Occipital lobe (tissue), 2 donors: ENCODE results near the gene FGF19. TPM values are rescaled to one million over a fixed set of nuclear protein-coding genes. Genes with fewer than 3 reads are reported as not detected.

ENCODE experiments used
- DNase-seq: peaks from one replicate; lab custom pipeline; 2025; lab: John Stamatoyannopoulos, UW
- total RNA-seq: library from RNA; depleted of rRNA; stranded (reverse); fragments of >200 nt; gene quantifications from one replicate; pipeline ENCODE4 v1.2.3, GENCODE V29; 2014

FGF19 gene
- total RNA-seq, 1 donor from 2014 or later: not detected

DNA sequence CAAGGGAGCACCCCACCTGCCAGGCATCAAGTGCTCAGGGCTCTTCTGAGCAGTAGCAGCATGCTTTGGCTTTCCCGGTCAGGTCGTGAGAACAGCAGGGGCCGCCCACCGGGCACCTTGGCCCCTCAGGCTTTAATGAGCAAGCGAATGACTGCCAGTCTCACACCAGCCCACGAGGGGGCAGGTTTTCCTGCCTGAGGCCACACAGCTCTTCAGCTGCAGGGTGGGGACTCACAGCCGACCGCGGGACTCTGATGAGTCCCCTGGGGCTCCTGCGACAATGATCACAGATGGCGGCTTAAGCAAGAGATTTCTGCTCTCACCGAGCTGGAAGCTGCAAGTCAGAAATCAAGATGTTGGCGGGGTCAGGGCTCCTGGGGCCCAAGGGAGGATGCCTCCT lies 14.3 kb upstream of the FGF19 start:
- no peak for DNase-seq

DNA sequence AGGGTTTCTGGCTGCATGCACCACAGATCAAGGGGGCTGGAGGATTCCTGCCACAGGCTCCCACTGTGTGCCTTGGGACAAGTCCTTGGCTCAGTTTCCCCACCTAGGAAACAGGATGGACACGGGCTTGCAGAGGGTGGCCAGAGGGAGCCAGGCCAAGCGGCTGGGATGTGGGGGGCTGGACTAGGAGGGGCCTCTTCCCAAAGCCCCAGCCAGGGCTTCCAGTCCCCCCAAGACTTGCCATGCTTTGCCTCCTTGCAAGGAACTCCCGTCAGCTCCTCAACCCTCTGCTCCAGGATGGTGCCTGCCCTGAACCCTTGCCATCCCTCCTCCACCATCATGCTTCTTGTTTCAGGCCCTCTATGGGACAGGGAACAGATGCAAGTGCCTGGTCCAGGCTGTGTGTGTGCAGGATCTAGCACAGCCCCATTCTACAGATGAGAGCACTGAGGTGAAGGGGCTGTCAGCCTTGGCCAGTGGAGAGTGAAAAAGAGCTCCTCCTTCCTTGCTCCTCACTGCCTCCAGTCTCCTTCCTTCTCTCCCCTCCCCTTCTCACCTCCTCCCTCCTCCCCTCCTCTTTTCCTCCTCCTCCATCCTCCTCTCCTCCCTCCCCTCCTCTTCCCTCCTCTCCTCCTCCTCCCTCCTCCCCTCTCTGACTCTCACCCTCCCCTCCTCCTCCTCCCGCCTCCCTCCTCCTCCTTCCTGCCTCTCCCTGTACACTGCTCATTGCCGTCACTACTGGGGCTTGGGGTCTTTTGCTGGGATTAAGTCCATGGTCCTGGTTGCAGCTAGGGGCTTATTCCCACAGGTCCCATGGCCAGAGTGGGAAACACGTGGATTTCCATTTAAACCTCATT lies 13.3 kb upstream of the FGF19 start:
- no peak for DNase-seq

DNA sequence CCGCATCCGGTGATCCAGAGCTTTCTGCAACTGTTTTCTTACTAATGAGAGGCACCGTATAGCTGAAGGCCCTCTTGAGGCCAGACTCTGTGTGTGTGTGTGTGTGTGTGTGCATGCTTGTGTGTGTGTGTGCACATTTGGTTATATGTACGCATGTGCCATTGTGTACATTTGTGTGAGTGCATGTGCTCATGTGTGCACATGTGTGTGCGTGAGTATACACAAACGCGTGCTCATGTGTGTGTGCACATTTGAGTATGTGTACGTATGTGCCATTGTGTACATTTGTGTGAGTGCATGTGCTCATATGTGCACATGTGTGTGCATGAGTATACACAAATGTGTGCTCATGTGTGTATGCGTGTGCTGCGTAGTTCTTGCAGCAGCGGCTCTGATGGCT lies 12.3 kb upstream of the FGF19 start:
- no peak for DNase-seq

DNA sequence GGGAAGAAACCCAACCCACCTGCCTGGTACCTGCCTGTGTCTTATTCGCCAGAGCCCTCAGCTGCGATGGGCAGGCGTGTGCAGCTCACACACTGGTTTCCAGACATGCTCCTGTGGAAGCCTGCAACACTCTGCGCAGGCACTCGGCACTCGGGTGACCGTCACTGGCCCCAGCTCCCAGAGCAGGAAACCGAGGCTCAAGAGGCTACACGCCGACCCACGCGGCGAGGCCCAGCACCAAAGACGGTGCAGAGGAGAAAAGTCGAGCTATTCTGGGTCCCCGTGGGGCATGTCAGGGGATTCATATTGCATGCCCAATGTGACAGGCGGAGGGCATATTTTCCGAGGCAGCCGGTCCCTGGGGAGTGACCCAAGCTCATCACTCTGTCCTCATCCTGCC lies 11.6 kb upstream of the FGF19 start:
- no peak for DNase-seq

DNA sequence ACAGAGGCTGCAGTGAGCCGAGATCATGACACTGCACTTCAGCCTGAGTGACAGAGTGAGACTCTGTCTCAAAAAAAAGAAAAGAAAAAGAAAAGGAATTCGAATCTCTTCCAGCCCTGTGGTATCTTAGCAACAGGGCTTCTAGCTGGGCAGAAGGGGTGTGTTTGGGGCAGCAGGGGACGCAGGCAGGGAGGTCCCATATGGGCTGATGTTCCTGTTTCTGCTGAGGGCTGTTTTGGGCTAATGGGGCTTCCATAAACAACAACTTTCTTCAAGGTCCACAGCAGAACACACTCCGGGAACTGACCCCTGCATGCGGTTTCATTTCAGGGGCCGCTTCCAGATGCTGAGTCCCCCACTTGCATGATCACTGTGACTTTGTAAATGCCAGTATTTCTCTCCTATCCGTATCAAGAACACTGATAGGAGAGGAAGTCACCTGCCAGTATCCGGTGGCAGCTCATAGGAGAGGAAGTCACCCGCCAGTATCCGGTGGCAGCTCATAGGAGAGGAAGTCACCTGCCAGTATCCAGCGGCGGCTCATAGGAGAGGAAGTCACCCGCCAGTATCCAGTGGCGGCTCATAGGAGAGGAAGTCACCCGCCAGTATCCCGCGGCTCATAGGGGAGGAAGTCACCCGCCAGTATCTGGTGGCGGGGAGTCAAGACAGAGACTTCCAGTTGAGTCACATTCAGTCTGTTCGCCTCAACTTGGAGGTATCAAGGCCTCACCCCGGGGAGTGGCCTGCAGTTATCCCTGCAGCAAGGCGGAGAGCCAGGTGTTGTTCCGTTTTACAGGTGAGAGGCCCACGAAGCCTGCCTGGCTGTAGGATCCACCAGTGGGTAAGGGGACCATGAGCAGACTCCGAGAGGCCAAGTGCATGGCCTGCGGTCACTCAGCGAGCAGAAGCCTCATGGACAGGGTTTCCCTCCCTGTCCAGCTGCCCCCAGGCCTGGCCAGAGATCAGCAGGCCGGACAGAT lies 8.3 kb upstream of the FGF19 start:
- DNase-seq: no peak

DNA sequence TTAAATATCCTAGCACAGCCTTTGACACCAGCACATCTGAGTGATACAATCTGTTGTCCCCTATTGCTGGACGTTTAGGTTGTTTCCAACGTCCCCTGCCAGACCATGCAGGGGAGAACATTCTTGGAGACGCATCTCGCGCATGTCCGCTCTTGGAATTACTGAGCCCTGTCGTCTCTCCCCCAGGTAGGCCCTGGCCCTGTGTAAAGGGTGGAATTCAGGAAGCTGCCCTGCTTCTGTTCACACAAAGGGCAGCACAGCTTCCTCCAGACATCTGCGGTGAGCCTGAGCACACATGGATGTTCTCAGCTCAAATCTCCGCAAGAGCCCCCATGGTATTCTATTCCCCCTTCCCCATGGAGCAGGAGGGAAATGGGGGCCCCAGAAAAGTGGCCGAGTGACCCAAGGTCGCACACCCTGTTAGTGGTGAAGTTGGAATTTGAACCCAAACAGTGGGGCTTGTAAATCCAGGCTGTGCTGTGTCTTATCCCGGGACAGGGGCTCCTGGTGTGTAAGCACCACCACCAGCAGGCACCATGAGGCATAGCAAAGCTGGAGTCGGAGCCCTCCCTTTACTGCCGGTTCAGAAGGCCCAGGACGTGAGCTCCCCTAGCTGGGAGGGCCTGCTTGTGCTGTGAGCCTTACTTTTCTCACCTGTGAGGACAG lies 5.0 kb upstream of the FGF19 start:
- DNase-seq: no peak

DNA sequence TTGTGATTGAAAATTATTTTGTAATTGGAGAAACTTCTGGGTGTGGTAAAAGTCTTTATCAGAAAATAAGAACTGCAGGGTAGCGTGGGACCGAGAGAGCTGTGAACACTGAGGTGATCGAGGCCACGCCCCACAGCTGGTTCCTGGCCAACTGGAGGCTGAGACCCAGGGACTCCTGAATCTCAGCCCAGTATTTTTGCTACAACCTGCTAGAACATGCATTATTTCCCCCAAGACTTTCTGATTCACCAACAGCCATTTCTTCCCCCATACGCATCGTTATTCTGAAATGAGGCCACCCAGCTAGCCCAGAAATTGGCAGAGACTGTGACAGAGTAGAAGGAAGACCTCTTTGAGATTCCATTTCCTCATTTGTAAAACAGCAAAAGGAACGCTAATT lies 3.4 kb upstream of the FGF19 start:
- no peak for DNase-seq

DNA sequence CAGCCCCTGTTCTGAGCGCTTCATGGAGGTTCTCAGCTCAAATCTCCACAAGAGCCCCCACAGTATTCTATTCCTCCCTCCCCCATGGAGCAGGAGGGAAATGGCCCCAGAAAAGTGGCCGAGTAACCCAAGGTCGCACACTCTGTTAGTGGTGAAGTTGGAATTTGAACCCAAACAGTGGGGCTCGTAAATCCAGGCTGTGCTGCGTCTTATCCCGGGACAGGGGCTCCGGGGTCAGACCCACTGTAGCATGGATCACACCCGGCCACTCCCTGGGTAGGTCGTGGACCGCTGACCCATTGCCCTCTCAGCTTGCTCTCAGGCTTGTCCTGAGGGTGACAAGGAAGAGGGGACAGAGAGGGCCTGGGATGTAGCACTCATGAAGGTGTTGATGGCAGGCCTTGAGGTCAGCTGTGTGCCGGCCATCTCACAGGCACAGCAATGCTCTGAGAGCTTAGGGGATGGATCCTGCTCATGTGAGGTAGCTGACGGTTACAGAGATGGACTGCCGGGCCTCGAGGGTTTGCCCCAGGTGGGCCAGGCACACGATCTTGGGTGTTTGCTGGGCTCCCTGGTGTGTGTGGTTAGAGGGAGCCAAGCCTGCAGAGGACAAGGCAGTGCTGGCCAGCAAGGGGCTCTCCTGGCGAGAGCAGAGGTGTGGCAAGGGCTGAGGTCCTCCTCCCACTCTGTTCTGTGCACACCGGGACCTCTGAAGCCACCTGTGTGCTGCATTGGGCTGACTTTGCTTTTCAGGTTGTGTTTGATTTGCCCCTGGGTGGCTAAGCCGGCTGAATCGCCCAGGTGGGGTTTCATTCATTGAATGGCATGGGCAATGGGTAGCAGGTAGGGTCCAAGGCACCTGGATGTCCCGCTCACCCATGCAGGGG lies 2.3 kb upstream of the FGF19 start:
- DNase-seq: no peak

DNA sequence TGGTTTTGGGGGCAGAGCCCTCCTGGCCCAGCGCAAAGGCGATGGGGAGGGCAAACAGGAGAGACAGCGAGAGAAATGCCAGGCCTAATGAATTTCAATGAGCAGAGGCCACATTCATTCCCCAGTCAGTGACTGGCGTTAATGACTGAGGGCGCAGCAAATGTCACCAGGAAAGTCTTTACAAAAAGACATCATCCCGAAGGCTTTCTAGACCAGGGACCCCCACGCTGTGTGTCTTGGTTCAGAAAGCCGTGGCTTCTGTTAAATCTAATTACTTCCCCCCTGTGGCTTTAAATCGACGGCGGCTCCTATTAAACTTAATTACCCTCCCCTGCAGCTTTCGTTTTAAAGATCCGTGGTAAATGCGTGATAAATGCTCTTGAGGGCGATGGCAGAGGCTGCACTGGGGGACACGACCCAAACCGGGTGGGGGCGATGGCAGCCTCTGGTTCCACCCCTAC lies 1.6 kb upstream of the FGF19 start:
- DNase-seq: no peak

DNA sequence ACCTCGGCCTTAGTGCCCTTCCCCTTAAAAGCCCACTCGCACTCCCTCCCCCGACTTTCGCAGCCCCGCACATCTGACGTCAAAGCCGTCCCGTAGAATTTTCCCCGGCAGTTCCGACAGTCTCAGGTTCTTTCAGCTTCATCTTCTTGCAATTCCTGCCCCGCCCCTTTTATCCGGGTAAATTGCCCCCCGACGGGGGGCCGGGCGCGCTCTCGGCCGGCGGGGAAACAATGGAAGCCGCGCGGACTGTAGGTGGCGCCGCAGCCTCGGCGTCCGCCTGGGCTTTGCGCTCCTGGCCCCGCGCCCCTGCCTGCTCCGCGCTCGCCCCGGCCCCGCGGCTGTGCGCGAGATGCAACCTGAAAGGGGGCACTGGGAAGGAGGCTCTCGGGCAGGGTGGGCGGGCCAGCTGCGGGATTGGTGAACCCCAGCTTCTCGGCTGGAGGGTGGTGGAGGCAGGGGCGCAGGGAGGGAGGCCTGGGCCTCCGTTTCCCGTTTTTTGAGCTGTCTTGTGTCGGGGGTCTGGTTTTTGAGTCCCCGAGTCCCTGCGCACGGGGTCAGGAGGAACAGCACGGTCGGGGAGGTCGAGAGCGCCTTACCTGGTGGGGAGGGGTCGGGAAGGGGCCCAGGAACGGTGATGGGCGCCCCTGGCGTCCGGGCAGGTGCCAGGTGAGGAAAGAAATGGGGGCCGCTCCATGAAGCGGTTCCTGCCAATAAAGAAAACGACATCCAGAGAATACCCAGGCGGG lies 859 bp upstream of the FGF19 start:
- no peak for DNase-seq

DNA sequence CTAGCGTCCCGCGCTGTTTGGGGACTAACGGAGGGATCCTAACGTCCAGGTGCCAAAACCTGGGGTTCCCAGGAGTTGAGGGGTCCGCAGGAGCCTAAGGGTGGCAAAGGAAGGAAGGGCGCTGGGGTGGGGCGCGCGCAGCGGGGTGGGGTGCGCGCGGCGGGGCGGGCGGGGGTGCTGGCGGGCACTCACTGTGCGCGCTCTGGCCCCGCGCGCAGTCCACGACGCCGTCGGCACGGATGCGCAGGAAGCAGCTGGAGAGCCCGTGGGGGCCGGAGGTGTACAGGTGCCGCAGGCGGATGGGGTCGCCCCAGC lies 412 bp downstream of the FGF19 start:
- DNase-seq: no peak

DNA sequence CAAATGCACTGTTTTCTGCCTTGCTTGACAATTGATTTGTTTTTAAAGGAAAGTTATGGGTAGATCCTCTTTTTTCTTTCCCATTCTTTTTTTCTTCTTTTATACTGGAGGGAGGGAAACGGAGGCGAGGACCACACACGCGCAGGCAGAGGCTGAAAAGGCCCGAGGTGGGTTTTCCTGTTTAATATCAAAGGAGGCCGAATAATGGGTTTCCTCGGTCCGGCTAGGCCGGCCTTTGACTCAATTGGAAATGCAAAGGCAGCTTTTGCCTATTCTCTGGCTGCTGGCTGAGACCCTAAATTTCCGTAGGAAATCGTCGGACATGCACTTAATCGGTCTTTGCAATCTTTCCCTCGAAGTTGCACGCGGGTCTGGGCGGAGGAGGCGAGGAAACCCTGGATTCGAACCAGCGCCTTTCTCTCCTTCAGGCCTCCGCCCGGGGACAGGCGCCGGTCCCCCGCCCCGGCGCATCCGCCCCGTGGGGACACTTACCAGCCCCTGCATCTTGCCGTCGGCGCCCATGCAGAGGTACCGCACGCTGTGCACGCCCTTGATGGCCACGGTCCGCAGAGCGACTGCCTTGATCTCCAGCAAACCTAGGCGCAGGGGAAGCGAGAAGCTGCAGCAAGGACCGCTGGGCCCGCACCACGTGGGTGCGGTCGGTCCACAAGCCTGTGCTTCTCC lies 911 bp downstream of the FGF19 start:
- DNase-seq: no peak

DNA sequence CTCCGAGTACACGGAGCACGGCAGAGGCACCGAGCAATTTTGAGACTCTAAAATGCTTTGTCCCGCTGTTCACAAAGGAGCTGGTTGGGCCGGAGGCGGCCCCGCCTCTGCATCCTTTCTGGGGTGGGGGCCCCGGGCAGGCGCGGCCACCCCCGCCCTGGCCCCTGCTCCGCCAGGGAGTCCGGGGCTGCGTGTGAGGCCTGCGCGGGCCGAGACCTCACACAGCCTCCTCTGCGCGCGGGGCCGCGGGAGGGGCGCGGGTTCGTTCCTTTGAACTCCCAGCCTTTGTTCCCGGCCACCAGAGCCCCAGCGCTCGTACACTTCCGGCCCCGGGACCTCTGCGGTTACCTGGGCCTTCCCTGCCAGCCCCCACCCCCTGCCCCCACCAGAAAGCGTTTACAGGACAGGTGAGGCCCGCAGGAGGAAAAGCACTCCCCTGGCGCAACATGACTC lies 1.6 kb downstream of the FGF19 start:
- no peak for DNase-seq

DNA sequence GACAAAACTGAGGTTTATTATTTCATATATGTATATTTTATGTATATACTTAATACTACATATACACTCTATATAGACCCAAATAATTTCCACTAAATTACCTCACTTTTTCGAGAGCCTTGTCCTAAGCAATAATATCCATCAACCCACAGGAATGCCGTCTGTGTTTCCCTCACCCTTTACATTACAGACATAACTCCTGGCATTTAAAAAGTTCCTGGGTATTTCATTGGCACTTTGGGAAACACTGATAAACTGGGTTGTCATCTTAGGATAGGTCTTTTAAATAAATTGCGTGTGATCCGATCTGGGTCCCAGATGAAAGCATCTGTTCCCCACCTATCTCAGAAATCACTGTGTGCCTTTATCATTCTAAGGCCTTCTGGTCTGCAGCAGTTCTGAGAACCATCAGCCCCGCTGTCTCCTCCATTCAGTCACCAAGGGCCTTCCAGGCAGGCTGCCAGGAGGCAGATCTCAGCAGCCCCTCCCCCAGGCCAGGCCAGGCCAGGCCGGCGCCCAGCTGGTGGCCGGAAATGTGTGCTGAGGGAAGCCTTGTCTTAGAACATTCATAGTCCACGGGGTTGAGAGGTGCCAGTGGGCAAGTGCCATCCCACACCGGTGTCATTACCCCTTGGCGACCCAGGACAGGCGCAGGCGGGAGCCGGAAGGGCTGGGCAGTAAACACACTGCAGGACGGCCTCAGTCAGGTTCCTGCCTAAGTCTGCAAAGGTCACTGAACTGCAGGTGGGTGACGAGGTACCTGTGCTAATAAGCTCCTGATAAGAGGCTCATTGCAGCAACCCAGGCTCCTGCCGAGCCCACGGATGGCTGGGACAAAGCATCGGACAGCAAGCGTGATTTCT lies 3.3 kb downstream of the FGF19 start:
- DNase-seq: peak; percentile 27

DNA sequence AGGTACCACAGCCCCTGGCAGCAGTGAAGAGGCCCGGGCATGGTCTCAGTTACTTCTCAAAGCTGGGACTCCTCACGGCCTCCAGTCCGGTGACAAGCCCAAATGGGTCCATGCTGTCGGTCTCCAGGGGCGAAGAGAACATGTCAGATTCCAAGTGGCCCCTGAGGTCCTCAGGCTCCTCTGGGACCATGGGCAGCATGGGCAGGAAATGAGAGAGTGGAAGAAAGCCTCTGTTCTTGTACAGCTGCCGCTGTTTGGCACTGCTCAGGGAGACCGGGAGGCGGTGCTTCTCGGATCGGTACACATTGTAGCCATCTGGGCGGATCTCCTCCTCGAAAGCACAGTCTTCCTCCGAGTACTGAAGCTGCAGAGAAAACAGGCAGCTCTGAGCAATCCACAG lies 4.6 kb downstream of the FGF19 start:
- no peak for DNase-seq

DNA sequence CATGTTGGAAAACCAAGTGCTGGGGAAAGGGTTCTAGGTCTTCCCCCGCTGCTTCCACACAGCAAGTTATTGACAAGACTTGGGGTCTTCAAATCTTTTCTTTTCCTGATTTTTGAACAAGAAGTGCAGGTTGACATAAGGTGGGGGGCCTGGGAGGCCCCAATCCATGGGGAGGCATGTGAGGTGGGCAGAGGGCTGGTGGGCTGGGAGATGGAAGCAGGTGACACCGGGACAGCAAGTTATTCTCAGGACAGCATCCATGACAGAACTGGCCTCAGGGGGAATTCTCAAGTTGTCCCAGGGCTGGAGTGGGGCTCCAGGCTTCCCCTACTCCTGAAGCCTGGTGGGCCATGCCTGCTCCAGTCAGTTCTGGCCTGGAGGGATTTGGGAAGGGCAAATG lies 5.5 kb downstream of the FGF19 start:
- DNase-seq: no peak

DNA sequence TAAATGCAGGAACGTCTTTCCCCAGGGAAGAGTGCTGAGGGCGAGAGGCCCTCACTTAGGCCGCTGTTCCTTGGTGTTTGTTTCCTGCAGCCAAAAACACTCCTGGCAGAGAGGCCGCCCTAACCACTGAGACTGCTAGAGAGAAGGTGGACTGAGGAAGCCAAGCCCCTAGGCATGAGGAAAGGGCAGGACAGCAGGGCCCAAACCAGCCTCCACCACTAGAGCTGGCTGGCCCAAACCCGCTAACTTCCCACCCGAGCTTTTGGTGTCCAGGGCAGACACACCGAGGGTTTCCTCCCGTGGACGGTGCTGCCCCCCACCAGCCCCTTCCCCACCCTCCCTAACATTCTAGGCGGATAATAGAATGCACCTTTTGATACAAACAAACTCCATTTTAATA lies 6.0 kb downstream of the FGF19 start:
- DNase-seq: no peak

DNA sequence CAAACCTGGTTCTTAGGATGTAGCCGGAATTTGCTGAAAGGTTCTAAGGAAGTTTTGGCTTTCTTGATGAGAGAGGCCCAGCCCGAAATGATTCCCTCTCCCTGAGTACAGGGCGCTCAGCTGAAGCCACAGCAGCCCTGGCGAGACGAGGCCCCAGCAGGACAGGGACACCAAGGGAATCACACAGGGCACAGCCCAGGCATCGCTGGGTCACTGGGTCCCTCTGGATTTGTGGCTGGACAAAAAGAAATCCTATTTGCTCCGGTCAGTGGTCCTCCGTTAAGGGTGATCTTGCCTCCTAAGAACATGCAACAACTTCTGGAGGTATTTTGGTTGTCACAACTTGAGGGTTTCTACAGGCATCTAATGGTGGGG lies 6.4 kb downstream of the FGF19 start:
- DNase-seq: no peak
